Skin epidermis (tissue), 12 donors: ENCODE measurements around the gene RASGEF1C.

Experiments used
- H3K27ac ChIP-seq, 21 experiments: fragments of 200-600 bp; sonication (generic) in 11 of 21; one replicate each; pipeline ENCODE4 v1.5.0; 2020; ENCODE audit warnings: mild to moderate bottlenecking in 3 of 21, inconsistent platforms in 2 of 21, moderate library complexity in 2 of 21
- H3K4me3 ChIP-seq, 7 experiments: fragments of 200-600 bp; sonication (generic) in 2 of 7; one replicate each; pipeline ENCODE4 v1.5.0; 2020; ENCODE audit warnings: inconsistent platforms in 2 of 7, mild to moderate bottlenecking in 2 of 7, moderate library complexity in 1 of 7

RASGEF1C gene

GRCh38 chr5:180166176-180166575 is 42.8 kb downstream of the RASGEF1C start:
- no peak overlapping the region for H3K4me3 ChIP-seq
- no peak overlapping the region for H3K27ac ChIP-seq

GRCh38 chr5:180162304-180162661 is 46.7 kb downstream of the RASGEF1C start:
- no peak overlapping the region for H3K27ac ChIP-seq
- H3K4me3 ChIP-seq, result no peak overlapping the region

- H3K27ac ChIP-seq, result no peak overlapping the region
Observed at GRCh38 chr5:180161420-180162303, 47.3 kb downstream of the RASGEF1C start.

GRCh38 chr5:180160789-180161188 is 48.2 kb downstream of the RASGEF1C start:
- Histone ChIP-seq H3K4me3 (no peak overlapping the region), H3K27ac (no peak overlapping the region)

More at GRCh38 chr5:180161420-180162303, 47.3 kb downstream of the RASGEF1C start:
- no peak overlapping the region for H3K4me3 ChIP-seq

- no peak overlapping the region for H3K4me3 ChIP-seq
- no peak overlapping the region for H3K27ac ChIP-seq
Observed at GRCh38 chr5:180160215-180160614, 48.8 kb downstream of the RASGEF1C start.

GRCh38 chr5:180159756-180160155 is 49.3 kb downstream of the RASGEF1C start:
- Histone ChIP-seq H3K4me3 (no peak overlapping the region), H3K27ac (no peak overlapping the region)

GRCh38 chr5:180157866-180158265 is 51.1 kb downstream of the RASGEF1C start:
- Histone ChIP-seq H3K27ac (no peak overlapping the region), H3K4me3 (no peak overlapping the region)

- Histone ChIP-seq H3K4me3 (no peak overlapping the region), H3K27ac (no peak overlapping the region)
Observed at GRCh38 chr5:180156141-180156540, 52.9 kb downstream of the RASGEF1C start.

- Histone ChIP-seq H3K4me3 (no peak overlapping the region), H3K27ac (no peak overlapping the region)
Observed at GRCh38 chr5:180155365-180155926, 53.6 kb downstream of the RASGEF1C start.

GRCh38 chr5:180154821-180155364 is 54.1 kb downstream of the RASGEF1C start:
- H3K27ac ChIP-seq, result no peak overlapping the region
- H3K4me3 ChIP-seq, result no peak overlapping the region

- no peak overlapping the region for H3K27ac ChIP-seq
- no peak overlapping the region for H3K4me3 ChIP-seq
Observed at GRCh38 chr5:180153991-180154390, 55.0 kb downstream of the RASGEF1C start.

GRCh38 chr5:180153099-180153498 is 55.9 kb downstream of the RASGEF1C start:
- no peak overlapping the region for H3K27ac ChIP-seq
- H3K4me3 ChIP-seq, result no peak overlapping the region

GRCh38 chr5:180143656-180144364 is 65.2 kb downstream of the RASGEF1C start:
- no peak overlapping the region for H3K4me3 ChIP-seq

GRCh38 chr5:180142824-180143610 is 66.0 kb downstream of the RASGEF1C start:
- Histone ChIP-seq H3K27ac (no peak overlapping the region), H3K4me3 (no peak overlapping the region)

More at GRCh38 chr5:180143656-180144364, 65.2 kb downstream of the RASGEF1C start:
- no peak overlapping the region for H3K27ac ChIP-seq

GRCh38 chr5:180142021-180142765 is 66.8 kb downstream of the RASGEF1C start:
- H3K27ac ChIP-seq, result no peak overlapping the region
- H3K4me3 ChIP-seq, result no peak overlapping the region

- Histone ChIP-seq H3K4me3 (no peak overlapping the region), H3K27ac (no peak overlapping the region)
Observed at GRCh38 chr5:180141068-180141660, 67.8 kb downstream of the RASGEF1C start.

GRCh38 chr5:180140571-180140970 is 68.4 kb downstream of the RASGEF1C start:
- Histone ChIP-seq H3K4me3 (no peak overlapping the region), H3K27ac (no peak overlapping the region)

- H3K27ac ChIP-seq, result no peak overlapping the region
- H3K4me3 ChIP-seq, result no peak overlapping the region
Observed at GRCh38 chr5:180140079-180140554, 68.9 kb downstream of the RASGEF1C start.

GRCh38 chr5:180139731-180140055 is 69.3 kb downstream of the RASGEF1C start:
- Histone ChIP-seq H3K4me3 (no peak overlapping the region), H3K27ac (no peak overlapping the region)
